DOHH2 (cell line): ENCODE data around the gene EVL.

Experiments used
- H3F3A ChIP-seq: fragments of 200-600 bp; sonication (generic), shearing (Covaris generic); 2 replicates; pipeline ENCODE4 v1.6.0; 2016; ENCODE audit warnings: antibody characterized with exemption, mild to moderate bottlenecking; ENCODE audit not compliant: control insufficient read depth, insufficient read depth
- H3K27ac ChIP-seq: fragments of 200-600 bp; sonication (generic); 2 replicates; pipeline ENCODE4 v1.5.1; 2014; ENCODE audit warnings: low read depth, mild to moderate bottlenecking, low read length, moderate library complexity
- H3K27me3 ChIP-seq: fragments of 200-600 bp; sonication (generic); 2 replicates; pipeline ENCODE4 v1.6.1; 2014; ENCODE audit warnings: mild to moderate bottlenecking, low read length, mixed read lengths; ENCODE audit not compliant: control insufficient read depth
- H3K36me3 ChIP-seq: fragments of 200-600 bp; sonication (generic); 2 replicates; pipeline ENCODE4 v1.6.1; 2014; ENCODE audit warnings: mild to moderate bottlenecking, low read length, moderate library complexity, mixed read lengths; ENCODE audit not compliant: control insufficient read depth
- H3K4me1 ChIP-seq: fragments of 200-600 bp; sonication (generic); 2 replicates; pipeline ENCODE4 v1.6.1; 2014; ENCODE audit warnings: mild to moderate bottlenecking, low read length, mixed read lengths; ENCODE audit not compliant: control insufficient read depth
- H3K4me2 ChIP-seq: fragments of 200-600 bp; sonication (generic); 2 replicates; pipeline ENCODE4 v1.6.0; 2014; ENCODE audit warnings: mild to moderate bottlenecking, low read length, moderate library complexity
- H3K4me3 ChIP-seq: fragments of 200-600 bp; sonication (generic); 2 replicates; pipeline ENCODE4 v1.5.1; 2014; ENCODE audit warnings: mild to moderate bottlenecking, low read length, mixed read lengths
- H3K79me2 ChIP-seq: fragments of 200-600 bp; sonication (generic); 2 replicates; pipeline ENCODE4 v1.6.1; 2014; ENCODE audit warnings: mild to moderate bottlenecking, low read length, mixed read lengths; ENCODE audit not compliant: control insufficient read depth
- H3K9me2 ChIP-seq: fragments of 200-600 bp; sonication (generic); replicated peaks from 2 replicates; pipeline ENCODE4 v1.6.1; 2014; ENCODE audit warnings: mild to moderate bottlenecking, low read length, mixed read lengths; ENCODE audit not compliant: control insufficient read depth
- H3K9me3 ChIP-seq: fragments of 200-600 bp; sonication (generic); 2 replicates; pipeline ENCODE4 v1.6.1; 2014; ENCODE audit warnings: antibody characterized with exemption, low read length, mixed read lengths; ENCODE audit not compliant: control insufficient read depth, insufficient read depth
- H4K20me1 ChIP-seq: fragments of 200-600 bp; sonication (generic); 2 replicates; pipeline ENCODE4 v1.6.0; 2014; ENCODE audit warnings: low read depth, mild to moderate bottlenecking, antibody characterized with exemption, low read length, moderate library complexity; ENCODE audit not compliant: control insufficient read depth, insufficient read depth
- CTCF ChIP-seq: fragments of 200-600 bp; sonication (generic); IDR thresholded peaks from one replicate; pipeline ENCODE4 v1.5.1; 2014; ENCODE audit warnings: antibody characterized with exemption, mild to moderate bottlenecking, low read depth, low read length; ENCODE audit not compliant: poor library complexity, severe bottlenecking
- EZH2phosphoT487 ChIP-seq: fragments of 200-600 bp; sonication (generic); IDR thresholded peaks from 2 replicates; pipeline ENCODE4 v1.6.1; 2017; ENCODE audit warnings: borderline replicate concordance, mild to moderate bottlenecking, antibody characterized with exemption, low read length, moderate library complexity, mixed read lengths

The EVL gene

DNA sequence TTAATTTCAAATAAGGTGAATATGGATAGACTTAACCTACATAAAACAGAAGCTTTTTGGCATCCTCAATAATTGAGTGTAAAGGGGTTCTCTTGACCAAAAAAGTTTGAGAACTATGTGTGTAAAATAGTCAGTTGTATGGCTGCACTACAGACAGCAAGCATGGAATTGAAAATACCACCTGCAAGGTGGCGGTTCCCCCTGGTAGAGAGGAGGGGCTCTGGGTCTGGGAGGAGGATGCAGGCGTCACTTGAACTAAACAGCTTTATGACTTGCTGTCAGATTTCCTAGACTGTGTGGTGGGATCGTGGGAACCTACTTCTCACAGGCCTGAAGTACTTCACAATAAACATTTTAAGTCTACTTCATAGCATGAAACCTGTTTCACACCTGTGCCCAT lies 6.3 kb downstream of the EVL start:
- H4K20me1 ChIP-seq, result no peaks in the 10 kb centered on the region
- peaks cover 21% of the 10 kb centered on the region for H3K79me2 ChIP-seq
- H3K4me1 ChIP-seq, result peaks cover 48% of the 10 kb centered on the region
- H3K4me3 ChIP-seq, result no peak overlapping the region
- peaks cover 8% of the 10 kb centered on the region; the same call in 1 of the 2 replicates for H3K36me3 ChIP-seq
- no peak overlapping the region for H3K4me2 ChIP-seq
- 0 out of 2 replicates have a peak, but pooled peaks cover 6% of the 10 kb centered on the region for H3F3A ChIP-seq
- no peaks in the 10 kb centered on the region for H3K9me3 ChIP-seq
- H3K27me3 ChIP-seq, result no peaks in the 10 kb centered on the region
- no peak overlapping the region for H3K27ac ChIP-seq
- TF ChIP-seq CTCF (no peak), EZH2phosphoT487 (no peak)
- H3K9me2 ChIP-seq, result no peaks in the 10 kb centered on the region

- Histone ChIP-seq H3K27me3 (no peaks in the 10 kb centered on the region), H3K4me3 (peak overlapping the region; percentile 60), H3K27ac (no peak overlapping the region), H3K9me3 (no peaks in the 10 kb centered on the region), H3F3A (0 out of 2 replicates have a peak, but pooled peaks cover 6% of the 10 kb centered on the region), H4K20me1 (no peaks in the 10 kb centered on the region), H3K79me2 (peaks cover 11% of the 10 kb centered on the region), H3K36me3 (peaks cover 8% of the 10 kb centered on the region; the same call in 1 of the 2 replicates), H3K4me1 (peaks cover 35% of the 10 kb centered on the region), H3K4me2 (peak overlapping the region; percentile 75), H3K9me2 (no peaks in the 10 kb centered on the region)
- TF ChIP-seq CTCF (peak; percentile 69), EZH2phosphoT487 (no peak)
Observed at GRCh38 chr14:100072783-100073346, 7.6 kb downstream of the EVL start.

DNA sequence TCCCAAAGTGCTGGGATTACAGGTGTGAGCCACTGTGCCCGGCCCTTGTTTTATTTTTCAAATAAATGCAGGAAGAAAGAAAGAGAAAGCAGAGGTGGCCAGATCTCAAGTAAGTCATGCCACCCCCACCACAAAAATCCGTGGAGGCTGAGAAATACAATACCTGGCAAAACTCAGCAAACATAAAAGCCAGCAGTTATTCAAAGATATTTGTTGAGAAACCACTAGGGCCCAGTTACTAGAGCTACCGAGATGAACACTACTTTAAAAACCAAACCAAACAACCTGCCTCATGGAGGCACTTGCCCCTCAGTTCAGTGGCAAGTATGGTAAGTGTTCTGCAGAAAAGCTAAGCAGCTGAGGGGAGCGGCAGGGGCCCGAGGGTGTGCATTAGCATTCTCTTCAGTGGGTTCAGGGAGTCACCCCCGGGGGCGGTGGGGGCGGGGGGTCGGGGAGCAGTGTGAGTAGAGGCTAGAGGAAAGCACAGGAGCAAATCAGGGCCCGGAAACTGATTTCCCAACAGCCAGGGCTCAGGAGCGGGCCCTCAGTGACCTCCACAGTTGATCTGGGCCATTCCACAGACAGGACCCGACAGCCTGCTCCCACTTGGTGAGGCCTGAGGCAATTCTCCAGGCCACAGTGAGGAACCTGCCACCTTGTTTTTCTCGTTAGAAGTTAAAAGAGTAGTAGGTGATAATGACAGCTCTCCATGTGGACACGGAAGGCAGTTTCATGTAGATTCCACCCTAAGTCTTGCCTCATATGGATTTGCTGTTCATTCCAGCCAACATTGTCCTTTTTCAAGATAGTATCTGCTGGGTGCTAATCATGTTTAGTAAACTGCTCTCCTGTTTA lies 8.6 kb downstream of the EVL start:
- Histone ChIP-seq H3K9me3 (no peaks in the 10 kb centered on the region), H4K20me1 (no peaks in the 10 kb centered on the region), H3K4me3 (no peak overlapping the region), H3K36me3 (no peaks in the 10 kb centered on the region; the same call in 1 of the 2 replicates), H3K9me2 (no peaks in the 10 kb centered on the region), H3K4me1 (peaks cover 25% of the 10 kb centered on the region), H3K27me3 (no peaks in the 10 kb centered on the region), H3K27ac (no peak overlapping the region), H3K4me2 (peak overlapping the region; percentile 75), H3F3A (0 out of 2 replicates have a peak, but pooled peaks cover 6% of the 10 kb centered on the region), H3K79me2 (peaks cover 6% of the 10 kb centered on the region; the same call in 1 of the 2 replicates)
- TF ChIP-seq CTCF (no peak), EZH2phosphoT487 (no peak)
